Epidermal melanocyte (primary cell): ENCODE results near the gene ANKRD26.

Experiments used
- DNase-seq: peaks from one replicate; pipeline ENCODE4 v3.0.0; 2011; ENCODE audit warnings: low spot score; ENCODE audit not compliant: insufficient read length

ANKRD26 gene

DNA sequence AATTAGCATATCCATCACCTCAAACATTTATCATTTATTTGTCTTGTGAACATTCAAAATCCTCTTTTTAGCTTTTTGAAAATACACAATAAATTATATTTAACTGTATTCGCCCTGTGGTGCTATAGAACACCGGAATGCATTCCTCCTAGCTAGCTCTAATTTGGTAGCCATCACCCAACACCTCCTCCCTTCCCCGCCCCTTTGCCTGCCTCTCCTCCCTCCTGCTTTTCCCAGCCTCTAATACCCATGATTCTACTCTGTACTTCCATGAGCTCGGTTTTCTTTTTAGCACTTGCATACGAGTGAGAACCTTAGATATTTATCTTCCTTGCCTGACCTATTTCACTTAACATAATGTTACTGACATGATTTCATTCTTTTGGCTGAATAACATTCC is 80.1 kb downstream of the ANKRD26 start:
- no peak for DNase-seq

DNA sequence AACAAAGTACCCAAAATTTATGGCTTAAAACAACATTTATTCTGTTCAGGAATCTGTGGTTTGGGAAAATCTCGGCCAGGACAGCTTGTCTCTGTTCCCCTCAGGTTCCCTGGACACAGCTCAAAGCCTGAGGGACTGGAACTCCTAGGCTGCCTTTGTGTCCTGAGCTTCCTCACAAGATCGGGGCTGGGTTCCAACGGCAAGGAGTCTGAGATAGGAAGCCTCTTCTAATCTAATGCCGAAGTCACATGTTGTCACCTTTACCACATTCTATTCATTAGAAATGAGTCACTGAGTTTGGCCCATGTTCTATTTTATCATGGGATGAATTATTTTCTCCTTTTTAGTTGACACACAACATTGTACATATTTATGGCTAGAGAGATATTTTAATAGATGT is 80.5 kb downstream of the ANKRD26 start:
- DNase-seq, result no peak

DNA sequence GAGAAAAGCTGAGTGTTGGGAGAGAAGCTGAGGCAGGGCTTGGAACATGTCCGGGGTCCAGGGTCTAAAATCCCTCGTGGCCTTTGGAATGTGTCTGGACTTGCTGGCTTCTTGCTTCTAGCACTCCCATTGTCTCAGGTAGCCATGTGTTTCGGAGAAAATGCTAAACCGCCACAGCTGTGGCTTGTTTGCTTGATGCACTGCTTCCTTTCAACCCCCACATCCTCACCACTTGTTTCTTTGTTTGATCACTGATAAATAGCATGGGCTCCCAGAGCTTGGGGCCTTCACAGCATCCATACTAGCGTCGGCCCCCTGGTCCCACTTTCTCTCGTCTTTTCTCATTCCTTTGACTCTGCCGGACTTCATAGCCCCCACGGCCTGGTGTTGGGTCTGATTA is 102.7 kb downstream of the ANKRD26 start:
- no peak for DNase-seq

DNA sequence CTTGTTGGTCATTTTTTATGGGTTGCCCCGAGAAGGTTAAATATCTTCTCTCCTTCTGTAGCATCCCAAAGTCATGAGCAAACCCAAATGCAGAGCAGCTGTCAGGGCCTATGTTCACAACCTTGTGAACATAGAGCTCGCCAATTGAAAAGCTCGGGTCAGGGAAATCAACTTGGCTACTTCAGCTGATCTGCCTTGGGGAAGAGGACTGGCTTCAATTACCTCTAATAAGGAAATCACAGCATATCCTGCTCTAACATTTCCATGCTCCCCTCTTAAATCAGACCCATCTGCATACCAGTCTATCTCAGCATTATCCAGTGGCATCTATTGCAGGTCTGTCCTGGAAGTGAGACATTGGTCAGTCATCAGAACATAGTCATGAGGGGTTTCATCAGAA is 105.6 kb downstream of the ANKRD26 start:
- no peak for DNase-seq

DNA sequence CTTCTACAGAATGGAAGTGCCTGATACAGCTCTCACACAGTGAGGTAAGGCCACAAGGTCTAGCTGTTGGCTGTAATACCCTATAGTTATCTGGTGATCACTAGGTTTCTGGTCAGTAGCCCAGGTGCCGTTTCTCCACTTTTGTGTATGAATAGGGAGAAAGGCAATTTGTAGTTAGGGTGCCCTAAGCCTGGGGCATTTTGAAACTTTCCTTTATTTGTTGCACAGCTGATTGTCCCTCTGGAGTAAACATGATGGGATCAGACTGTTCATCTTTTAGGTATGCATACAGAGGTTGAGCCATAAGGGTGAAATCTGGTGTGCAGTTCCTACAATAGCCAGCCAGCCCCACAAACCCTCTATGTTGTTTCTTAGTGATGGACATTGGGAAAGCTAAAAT is 112.4 kb downstream of the ANKRD26 start:
- DNase-seq, result no peak

DNA sequence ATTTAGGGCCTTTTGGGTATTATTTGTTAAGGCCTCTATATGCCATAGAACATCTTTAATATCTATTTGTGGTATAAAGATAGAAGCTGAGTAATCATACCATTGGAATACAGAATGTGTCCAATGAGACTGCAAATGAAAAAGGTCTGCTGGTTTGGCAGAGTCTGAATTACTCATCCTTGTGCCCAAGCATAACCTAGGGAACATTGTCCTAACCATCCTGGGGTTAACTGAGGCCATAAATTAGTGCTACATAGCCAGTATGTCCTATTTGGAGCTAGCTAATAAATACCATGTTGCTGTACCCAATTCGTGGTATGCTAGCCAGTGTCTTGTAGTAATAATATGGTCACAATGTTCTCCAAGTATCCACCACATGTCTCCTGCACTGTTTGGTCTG is 117.1 kb downstream of the ANKRD26 start:
- no peak for DNase-seq

DNA sequence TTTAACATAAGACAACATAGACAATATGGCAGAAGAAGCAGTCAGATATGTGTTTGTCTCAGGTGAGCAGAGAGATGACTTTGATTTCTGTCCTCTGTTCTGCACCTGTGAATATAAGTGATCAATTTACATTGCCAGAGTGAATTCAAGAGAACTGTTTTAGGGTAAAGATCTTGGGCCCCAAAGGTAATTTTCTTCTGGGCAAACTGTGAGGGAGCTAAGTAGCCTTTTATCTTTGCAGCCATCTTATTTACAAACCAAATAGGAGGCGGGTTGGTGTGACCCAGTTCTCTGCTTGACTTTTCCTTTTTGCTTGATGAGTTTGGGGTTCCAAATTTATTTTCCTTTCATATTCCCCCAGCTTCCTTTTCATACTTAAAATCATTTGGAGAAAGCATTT is 118.2 kb downstream of the ANKRD26 start:
- no peak for DNase-seq

DNA sequence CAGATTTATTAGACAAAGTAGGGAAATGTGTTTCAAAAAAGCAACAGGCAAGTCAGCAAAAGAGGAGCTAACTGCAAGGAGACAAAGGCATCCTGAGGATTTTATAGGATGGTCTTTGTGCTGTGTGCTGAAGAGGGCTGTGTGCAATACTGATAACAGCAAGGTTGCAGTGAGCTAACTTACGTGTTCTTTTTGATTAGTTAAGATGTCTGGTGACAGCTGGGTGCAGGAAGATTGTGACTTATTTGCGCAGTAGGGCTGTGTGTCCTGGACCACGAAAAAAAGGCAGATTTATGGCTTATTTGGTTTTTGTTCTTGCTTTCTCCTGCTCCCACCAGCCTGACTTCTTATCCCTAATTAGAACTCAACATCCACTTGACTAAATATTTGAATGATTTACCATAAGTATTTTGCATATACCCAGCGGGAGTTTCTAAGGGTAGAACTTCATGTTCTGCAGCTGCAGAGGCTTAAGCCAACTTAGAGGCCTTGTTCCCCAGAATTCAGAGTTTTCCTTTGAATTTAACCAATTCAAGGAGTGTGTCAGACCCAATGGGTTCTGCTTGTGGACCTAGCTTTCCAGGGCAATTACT is 119.0 kb downstream of the ANKRD26 start:
- DNase-seq, result no peak

DNA sequence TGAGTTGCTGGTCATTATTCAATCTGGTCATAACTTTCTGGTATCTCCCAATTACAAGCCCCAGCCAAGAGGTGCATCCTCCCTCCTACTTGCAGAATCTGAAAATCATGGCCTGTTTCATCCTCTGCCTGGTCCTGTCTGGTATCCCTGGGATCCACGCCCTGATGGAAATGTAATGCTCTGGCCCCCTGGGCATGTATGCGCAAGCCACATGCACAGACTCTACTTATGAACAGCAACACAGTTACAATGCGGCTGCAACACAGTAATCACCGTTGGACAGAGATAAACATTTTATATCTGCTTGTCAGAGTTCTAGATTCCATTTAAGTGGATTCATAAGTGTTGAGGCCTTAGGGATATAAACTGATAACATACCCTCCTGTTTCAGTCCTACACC is 121.8 kb downstream of the ANKRD26 start:
- DNase-seq, result no peak

DNA sequence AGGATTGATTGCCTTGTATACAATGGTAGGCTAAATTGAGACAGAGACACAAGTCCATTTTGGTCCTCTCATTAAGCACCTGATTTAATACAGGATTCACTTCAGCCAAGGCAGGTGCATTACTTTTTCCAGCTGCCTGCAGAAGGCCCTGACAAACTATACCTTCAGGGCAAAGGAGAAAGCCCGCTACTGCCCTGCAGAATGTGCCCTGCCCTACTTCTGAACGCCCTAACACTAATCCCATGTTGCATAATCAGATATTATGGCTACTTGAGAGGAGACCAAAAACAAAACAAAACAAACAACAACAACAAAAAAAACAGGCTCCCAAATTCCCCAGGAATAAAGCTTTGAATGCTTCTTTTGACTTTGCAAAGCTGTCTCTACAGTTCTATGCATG is 122.7 kb downstream of the ANKRD26 start:
- no peak for DNase-seq

DNA sequence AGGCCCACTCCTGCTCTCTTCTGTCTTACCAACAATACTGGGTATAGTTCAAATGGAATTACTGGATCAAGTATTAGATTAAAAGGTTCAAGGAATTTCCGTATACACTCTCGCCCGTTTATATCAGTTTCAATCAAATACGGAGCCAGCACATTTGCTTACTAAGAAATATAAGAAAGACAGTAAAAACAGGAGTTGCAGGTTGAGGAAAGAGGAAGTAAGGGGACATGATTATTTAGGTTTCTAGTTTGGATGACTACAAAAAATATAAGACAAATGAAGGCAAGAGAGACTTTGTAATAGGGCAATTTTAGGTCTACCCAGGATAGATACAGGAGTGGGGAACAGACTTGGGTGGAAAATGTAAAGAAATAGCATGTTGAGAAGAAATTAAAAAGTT is 129.6 kb downstream of the ANKRD26 start:
- DNase-seq, result no peak

DNA sequence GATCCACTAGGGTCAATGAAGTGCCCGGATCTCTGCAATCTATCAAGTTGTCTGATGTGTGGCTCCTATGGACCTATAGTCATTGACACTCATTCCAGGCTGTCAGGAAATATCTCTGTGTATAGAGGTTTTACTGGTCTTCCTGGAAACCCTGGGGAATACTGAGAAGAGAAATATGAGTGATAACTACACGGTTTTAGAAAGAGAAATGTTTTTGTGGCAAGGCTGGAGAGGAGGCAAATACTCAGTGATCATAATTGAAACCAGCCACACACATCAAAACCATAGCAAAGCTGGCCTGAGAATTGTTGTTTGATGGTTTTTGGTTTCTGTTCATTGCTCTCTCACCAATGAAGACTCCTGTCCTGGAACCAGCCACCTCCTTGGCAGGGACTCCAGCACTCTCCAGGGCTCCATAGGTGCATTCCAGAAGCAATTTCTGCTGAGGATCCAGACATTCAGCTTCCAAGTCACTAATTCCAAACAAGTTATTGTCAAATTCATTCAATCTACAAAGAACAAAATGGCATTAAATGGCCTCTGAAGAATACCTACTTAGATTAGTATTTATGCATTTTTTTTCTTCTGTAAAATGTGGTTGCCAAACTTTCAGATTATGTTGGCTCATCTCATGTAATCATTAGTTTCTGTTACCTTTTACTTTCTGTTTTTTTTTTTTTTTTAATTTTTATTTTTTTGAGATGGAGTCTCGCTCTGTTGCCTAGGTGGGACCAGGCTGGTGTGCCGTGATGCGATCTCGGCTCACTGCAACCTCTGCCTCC is 131.0 kb downstream of the ANKRD26 start:
- no peak for DNase-seq

DNA sequence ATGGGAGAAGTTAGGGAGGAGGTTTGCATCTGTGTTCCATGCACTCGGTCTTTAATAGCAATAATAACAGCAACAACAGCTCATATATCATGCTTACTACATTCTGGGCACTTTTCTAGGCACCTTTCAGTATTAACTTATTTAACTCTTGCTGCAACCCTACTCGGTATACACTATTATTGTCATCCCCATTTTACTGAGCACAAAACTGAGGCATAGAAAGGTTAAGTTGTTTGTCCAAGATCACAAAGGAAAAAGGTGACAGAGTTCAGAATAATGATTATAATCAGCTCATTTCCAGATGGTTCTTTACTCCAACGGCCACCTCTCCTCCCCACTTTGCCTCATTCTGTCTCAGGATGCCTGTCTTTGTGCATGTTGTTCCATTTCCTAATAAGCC is 137.5 kb downstream of the ANKRD26 start:
- DNase-seq, result no peak

DNA sequence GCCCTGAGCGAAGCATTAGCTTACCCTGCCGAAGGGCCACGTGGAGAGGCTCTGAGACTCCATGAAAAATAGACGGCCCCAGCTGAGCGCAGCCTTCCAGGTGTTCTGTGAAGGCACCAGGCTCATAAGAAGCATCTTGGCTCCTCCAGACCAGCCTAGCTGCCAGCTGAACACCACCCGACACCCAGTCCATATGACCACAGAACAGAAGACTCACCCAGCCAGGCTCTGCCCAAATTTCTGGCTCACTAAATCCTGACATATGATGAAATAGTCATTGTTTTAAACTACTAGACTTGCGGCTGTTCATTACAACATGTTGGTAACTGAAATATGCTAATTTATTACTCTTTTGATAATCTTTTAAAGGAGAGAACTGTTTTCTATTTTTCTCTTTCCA is 140.0 kb downstream of the ANKRD26 start:
- DNase-seq, result no peak

DNA sequence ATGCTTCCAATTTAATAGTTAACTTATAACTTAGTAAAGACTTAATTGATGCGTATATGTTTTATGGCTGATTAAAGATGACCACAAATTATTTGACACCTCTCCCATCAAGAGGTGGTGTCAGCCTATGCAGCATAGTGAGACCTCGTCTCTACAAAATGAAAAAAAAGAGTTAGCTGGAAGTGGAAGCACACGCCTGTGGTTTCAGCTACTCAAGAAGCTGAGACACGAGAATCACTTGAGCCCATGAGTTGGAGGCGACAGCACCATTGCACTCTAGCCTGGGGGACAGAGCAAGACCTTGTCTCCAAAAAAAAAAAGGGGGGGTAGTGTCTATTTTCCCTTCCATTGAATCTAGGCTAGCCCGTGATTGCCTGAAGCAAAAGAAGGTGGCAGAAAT is 140.5 kb downstream of the ANKRD26 start:
- no peak for DNase-seq
